HG03469 (cell line): ENCODE data around the gene GTF2IRD2.
"Not testable (repeated sequence)": the region's sequence is repeated elsewhere in the genome, so short reads cannot be mapped to it uniquely, and the experiment has no call there.

Experiments
- ATAC-seq: cut with Tn5 transposase; IDR thresholded peaks from one replicate; pipeline ENCODE4 v1.9.1; 2021; ENCODE audit warnings: mild to moderate bottlenecking, moderate library complexity, moderate number of reproducible peaks; ENCODE audit not compliant: unreplicated experiment

Gene GTF2IRD2

GRCh38 chr7:74850833-74851721 is at the start of gene GTF2IRD2:
Gene GTF2IRD2 (minus strand): TSS chr7:74851605. CDS start chr7:74836378, 15,227 bp downstream.
- peak; percentile 75 for ATAC-seq

- not testable (repeated sequence) for ATAC-seq
These were observed 39.0 kb upstream of the GTF2IRD2 start for GRCh38 chr7:74890158-74891123.

GRCh38 chr7:74889518-74890129 is 38.2 kb upstream of the GTF2IRD2 start:
- ATAC-seq = not testable (repeated sequence)

- ATAC-seq = not testable (repeated sequence)
These were observed 33.9 kb upstream of the GTF2IRD2 start for GRCh38 chr7:74885295-74885694.

- not testable (repeated sequence) for ATAC-seq
These were observed 30.7 kb upstream of the GTF2IRD2 start for GRCh38 chr7:74882110-74882509.

GRCh38 chr7:74874748-74875512 is 23.5 kb upstream of the GTF2IRD2 start:
- ATAC-seq = not testable (repeated sequence)

GRCh38 chr7:74874104-74874747 is 22.8 kb upstream of the GTF2IRD2 start:
- ATAC-seq = not testable (repeated sequence)

GRCh38 chr7:74872542-74872941 is 21.1 kb upstream of the GTF2IRD2 start:
- not testable (repeated sequence) for ATAC-seq

- ATAC-seq = not testable (repeated sequence)
These were observed 14.4 kb upstream of the GTF2IRD2 start for GRCh38 chr7:74865777-74866176.

GRCh38 chr7:74849853-74850252 is 1.6 kb downstream of the GTF2IRD2 start:
- ATAC-seq = not testable (repeated sequence)

- not testable (repeated sequence) for ATAC-seq
These were observed 21.0 kb downstream of the GTF2IRD2 start for GRCh38 chr7:74830411-74830810.

GRCh38 chr7:74829959-74830358 is 21.4 kb downstream of the GTF2IRD2 start:
- not testable (repeated sequence) for ATAC-seq

GRCh38 chr7:74821259-74821658 is 30.1 kb downstream of the GTF2IRD2 start:
- ATAC-seq = not testable (repeated sequence)

- peak; percentile 82 for ATAC-seq
These were observed 31.1 kb downstream of the GTF2IRD2 start for GRCh38 chr7:74820146-74820805.

GRCh38 chr7:74815882-74816281 is 35.5 kb downstream of the GTF2IRD2 start:
- ATAC-seq = not testable (repeated sequence)

GRCh38 chr7:74798644-74799043 is 52.8 kb downstream of the GTF2IRD2 start:
- not testable (repeated sequence) for ATAC-seq

GRCh38 chr7:74797848-74798622 is 53.4 kb downstream of the GTF2IRD2 start:
- not testable (repeated sequence) for ATAC-seq

- ATAC-seq = not testable (repeated sequence)
These were observed 62.1 kb downstream of the GTF2IRD2 start for GRCh38 chr7:74789200-74789736.
